Measurements from ENCODE around the gene GFPT1.
"Not testable (repeated sequence)": the region's sequence is repeated elsewhere in the genome, so short reads cannot be mapped to it uniquely, and the experiment has no call there.

Gene GFPT1

GRCh38 chr2:69386789-69387734 lies at the start of gene GFPT1:
GFPT1 (minus strand) TSS chr2:69387227; CDS start chr2:69387071, 156 bp downstream.
- FAIRE-seq: no peak
- DNase-seq (ENCODE audit: low spot score): peak; percentile 85

GRCh38 chr2:69436596-69436937 lies 49.5 kb upstream of the GFPT1 start:
- DNase-seq (ENCODE audit: low spot score) (no peak), FAIRE-seq (no peak)

DNA sequence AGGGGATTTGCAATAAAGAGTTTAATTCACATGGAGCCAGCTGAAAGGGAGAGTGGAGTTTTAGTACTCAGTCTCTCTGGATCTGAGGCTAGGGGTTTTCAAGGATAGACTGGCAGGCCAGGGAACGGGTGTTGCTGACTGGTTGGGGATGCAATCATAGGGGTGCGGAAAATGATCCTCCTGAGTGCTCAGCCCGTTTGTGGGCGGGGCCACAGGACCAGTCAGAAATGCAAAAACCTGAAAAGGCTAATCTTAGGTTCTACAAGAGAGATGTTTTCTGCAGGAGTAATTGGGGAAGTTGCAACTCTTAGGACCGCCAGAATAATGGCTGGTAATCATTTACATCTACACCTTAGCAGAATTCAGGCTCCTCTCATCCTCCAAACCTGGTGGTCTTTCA lies 47.7 kb upstream of the GFPT1 start:
- DNase-seq (ENCODE audit: low spot score): no peak
- FAIRE-seq: no peak

- FAIRE-seq (no peak), DNase-seq (ENCODE audit: low spot score) (no peak)
Observed at GRCh38 chr2:69429491-69430183, 42.6 kb upstream of the GFPT1 start.

- FAIRE-seq (peak; percentile 84), DNase-seq (ENCODE audit: low spot score) (no peak)
Observed at GRCh38 chr2:69428981-69429380, 42.0 kb upstream of the GFPT1 start.

DNA sequence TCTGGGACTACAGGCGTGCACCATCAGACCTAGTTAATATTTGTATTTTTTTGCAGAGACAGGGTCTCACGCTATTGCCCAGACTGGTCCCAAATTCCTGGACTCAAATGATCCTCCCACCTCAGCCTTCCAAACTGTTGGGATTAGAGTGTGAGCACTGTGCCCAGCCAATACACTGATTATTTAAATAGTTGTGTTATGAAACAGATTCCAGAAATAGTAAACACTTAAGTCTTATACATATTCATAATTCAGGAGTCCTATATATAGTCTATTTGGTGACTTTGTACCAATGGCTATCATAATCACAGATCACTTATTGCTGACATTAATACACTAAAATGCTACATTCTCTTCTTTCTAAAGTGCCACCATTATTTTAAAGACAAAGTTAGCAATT lies 37.4 kb upstream of the GFPT1 start:
- DNase-seq (ENCODE audit: low spot score) (no peak), FAIRE-seq (no peak)

- no peak for DNase-seq (ENCODE audit: low spot score)
- no peak for FAIRE-seq
Observed at GRCh38 chr2:69422198-69422597, 35.2 kb upstream of the GFPT1 start.

DNA sequence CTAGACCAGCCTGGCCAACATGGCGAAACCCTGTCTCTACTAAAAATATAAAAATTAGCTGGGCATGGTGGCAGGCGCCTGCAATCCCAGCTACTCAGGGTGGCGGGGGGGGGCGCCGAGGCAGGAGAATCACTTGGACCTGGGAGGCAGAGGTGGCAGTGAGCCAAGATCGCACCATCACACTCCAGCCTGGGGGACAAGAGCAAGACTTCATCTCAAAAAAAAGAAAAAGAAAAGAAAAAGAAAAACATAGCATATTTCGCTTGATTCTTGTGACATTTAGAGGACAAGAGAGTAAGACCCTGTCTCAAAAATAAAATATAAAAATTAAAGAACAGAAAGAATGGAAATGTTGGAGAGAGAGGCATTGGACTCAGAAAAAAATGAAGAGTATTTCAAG lies 32.1 kb upstream of the GFPT1 start:
- not testable (repeated sequence) for FAIRE-seq; DNase-seq (ENCODE audit: low spot score)

DNA sequence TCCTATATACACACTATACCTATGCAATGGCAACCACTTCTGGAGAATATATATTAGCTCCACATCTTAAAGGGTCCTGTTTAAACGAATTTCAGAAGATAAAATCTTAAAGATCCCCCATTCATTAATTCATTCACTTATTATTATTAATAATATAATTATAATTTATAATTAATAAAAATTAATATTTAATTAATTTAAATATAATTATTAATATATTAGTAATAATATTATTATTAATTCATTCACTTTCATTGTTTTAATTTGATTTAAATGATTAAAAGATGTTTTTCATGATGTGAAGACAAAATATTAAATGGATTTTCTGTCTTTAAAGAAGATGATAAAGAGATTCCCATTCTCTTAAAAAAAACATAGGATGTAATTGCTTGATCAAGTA lies 29.1 kb upstream of the GFPT1 start:
- DNase-seq (ENCODE audit: low spot score) (no peak), FAIRE-seq (peak; percentile 90)

GRCh38 chr2:69411120-69411519 lies 24.1 kb upstream of the GFPT1 start:
- DNase-seq (ENCODE audit: low spot score): no peak
- no peak for FAIRE-seq

DNA sequence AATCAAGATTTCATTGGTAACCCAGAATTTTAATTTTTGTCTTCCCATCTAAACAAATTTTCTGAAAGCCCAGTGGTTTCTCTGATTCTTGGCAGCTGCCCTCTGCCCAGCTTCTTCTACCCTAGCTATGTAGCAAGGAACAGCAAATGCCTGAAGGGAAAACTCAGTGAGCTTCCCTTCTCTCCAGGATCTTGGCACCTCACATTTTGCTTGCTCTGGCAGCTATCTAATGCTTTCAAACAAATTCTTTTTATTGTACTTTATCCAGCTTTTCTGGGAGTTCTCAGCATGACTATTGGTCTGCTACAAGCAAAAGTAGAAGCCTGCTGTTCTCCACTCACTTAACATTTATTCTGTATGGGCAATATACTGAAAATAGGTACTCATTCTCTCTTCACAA lies 18.3 kb upstream of the GFPT1 start:
- DNase-seq (ENCODE audit: low spot score) (no peak), FAIRE-seq (no peak)

DNA sequence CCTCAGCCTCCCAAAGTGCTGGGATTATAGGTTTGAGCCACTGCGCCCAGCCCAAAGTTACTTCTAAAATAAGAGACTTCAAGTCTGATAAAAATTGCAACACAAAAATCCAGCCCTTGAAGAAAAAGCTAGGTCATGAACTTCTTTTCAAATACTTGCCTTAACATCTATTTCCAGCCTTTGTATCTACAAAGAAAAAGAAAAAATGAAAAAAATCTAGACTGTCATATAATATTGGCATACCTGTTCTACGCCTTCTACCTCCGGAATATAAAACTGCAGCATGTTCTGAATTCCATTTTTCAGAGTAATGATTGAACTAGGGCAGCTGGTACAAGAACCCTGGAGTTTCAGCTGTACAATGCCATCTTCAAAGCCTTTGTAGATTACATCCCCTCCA lies 13.1 kb upstream of the GFPT1 start:
- DNase-seq (ENCODE audit: low spot score): no peak
- FAIRE-seq: no peak

- FAIRE-seq (peak; percentile 73), DNase-seq (ENCODE audit: low spot score) (no peak)
Observed at GRCh38 chr2:69397234-69397633, 10.2 kb upstream of the GFPT1 start.

GRCh38 chr2:69395866-69396265 lies 8.8 kb upstream of the GFPT1 start:
- no peak for FAIRE-seq
- DNase-seq (ENCODE audit: low spot score): no peak

GRCh38 chr2:69393963-69394362 lies 6.9 kb upstream of the GFPT1 start:
- FAIRE-seq: no peak

DNA sequence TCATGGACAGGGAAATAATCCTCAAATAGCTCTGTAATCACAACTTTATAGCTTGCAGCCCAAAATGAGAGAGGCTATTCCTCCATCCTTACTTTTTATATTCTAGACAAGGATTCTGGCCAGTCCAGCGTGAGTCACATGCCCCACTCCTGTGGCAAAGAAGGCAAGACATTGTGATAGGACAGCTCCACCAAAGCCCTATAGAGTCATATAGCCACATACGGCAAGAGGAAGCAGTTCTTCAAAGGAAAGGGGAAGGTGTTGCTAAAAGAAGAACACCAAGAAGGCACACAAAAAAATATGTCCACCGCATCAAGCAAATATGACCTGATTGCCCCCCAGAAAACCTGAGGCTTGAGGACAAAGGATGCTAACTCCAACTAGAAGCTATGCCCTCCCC lies 3.4 kb upstream of the GFPT1 start:
- FAIRE-seq: no peak
- DNase-seq (ENCODE audit: low spot score): no peak

More at GRCh38 chr2:69393963-69394362, 6.9 kb upstream of the GFPT1 start:
- no peak for DNase-seq (ENCODE audit: low spot score)

DNA sequence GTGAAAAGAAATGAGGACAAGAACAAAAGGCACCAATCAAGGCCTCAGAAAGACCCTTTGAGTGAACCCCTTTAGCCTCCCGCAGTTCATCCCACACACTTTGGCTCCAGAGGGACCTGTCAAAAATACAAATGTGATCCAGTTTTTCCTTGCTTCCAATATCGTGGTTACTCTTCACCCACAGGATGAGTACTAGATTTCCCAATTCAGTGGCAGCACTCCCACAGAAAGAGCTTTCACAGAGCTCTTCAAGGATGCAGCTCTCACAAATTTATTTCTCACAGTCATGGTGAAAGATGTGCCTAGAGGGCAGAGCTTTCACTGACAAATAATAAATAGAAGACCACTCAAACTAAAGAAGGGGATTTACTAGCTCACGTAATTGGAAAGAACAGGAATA lies 3.0 kb upstream of the GFPT1 start:
- DNase-seq (ENCODE audit: low spot score) (no peak), FAIRE-seq (no peak)

DNA sequence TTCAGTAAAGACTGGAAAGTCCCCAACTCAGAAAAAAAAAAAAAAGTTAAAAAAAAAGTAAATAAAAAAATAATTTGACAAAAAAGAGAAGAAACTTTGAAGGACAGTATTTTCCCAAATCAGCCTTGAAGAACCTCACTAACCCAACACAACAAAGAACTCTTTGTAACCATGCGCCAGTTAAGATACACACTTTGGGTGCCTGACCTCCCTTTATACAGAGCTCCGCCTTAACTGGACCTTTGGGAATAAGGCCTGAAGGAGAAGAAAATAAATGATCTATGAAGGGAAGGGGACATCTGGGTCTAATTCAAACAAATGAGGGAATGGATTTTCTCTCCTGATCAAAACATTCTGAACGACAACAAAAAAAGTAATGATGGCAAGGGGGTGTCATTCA lies 2.2 kb upstream of the GFPT1 start:
- no peak for FAIRE-seq
- no peak for DNase-seq (ENCODE audit: low spot score)

DNA sequence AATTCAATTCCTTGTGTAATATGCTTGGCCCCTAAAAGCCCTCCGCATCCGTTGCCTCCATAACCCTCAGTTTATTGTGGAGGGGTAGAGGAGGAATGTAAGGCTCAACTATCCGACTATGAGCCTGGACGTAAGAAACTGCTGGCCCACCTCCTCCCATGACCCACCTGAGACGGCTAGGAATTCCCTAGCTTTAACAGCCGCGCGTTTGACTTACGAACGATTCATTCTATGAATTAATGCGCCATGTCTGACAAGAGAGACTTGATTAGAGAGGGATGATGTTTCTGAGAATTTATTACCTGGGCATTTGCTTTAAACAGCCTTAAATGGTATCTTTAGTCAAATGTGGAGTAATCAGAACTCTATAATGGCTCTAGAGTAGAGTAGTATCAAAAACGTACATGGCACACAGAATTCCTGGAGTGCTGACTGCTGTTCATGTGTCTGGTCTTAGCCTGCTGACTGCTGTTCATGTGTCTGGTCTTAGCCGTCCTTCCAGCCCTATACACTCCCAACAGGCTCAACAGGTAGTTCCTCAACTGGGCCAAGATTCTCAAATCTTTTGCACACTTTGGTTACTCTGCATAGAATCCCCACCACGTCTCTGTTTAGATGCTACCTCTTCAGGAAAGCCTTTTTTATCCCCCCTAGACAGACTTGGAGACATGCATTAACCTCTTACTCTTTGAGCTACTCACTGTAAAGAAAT lies 899 bp upstream of the GFPT1 start:
- FAIRE-seq (no peak), DNase-seq (ENCODE audit: low spot score) (no peak)

DNA sequence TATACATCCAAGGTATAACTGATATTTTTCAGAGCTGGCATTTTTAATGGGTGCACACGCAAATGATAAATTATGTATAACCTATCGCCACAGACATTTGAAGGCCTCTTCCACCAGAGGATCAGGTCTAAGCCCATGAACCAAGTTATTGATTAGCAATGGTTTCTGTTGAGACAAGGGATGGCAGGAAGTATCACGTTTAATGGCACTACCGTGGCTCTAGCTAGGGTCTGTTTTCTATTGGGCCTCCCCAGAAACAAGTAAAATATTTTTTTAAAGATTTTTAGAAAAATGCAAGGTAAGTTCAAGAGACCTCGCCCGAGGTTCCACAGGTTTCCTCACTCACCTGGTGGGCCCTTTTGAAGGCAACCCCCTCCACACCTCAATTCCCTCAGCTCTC lies 667 bp downstream of the GFPT1 start:
- FAIRE-seq (no peak), DNase-seq (ENCODE audit: low spot score) (no peak)

DNA sequence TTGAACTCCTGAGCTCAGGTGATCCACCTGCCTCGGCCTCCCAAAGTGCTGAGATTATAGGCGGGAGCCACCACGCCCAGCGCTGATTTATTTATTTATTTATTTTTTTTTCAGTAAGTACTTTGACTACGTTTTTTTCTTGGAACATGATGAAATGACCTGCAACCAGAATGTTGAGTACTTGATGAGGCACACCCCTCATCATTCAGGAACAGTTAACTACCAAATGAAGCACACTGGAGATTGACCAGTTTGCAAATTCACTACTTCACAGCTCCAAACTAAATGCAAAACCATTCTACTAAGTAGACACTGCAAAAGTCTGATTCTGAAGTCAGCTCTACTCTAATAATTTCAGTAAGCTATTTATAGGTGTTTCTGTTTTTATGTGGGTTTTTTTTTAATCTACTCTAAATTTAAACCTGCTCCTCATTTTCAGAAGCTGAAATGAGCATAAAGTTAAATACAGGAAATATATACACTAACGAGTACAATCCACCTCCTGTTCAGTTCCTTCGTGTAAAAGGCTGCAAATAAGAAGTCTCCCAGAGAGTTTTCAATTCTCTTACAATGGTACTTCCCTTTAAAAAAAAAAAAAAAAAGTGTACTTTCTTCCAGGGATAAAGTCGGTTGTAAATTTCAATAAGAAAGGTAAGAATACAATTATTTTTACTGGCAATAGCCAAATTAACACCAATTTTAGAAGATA lies 1.4 kb downstream of the GFPT1 start:
- DNase-seq (ENCODE audit: low spot score): no peak
- FAIRE-seq: no peak

Measured in RCC 7860 (cell line).